Frontal cortex (tissue), 4 donors: ENCODE data around the gene CYP4F22. TPM values are rescaled to one million over a fixed set of nuclear protein-coding genes. Genes with fewer than 3 reads are reported as not detected.
A peak's percentile ranks its signal among the peaks of the same experiment; 100 is the strongest.
"Not testable (repeated sequence)": the region's sequence is repeated elsewhere in the genome, so short reads cannot be mapped to it uniquely, and the experiment has no call there.

Experiments used
- DNase-seq, 2 donors: peaks; one replicate each; pipeline ENCODE4 v3.0.0; 2012; ENCODE audit warnings: low spot score in 2 of 2
- FAIRE-seq: peaks from 2 replicates; lab custom pipeline; 2012; peaks lifted over from hg19 to GRCh38; lab: Jason Lieb, UNC
- total RNA-seq: library from RNA; depleted of rRNA; stranded (reverse); fragments of >200 nt; gene quantifications from one replicate; pipeline ENCODE4 v1.2.3, GENCODE V29; 2014
- donor health status: control.
- donor health status: control.
- donor health status: control.

CYP4F22 gene
- total RNA-seq, 1 donor from 2014 or later: not detected

DNA sequence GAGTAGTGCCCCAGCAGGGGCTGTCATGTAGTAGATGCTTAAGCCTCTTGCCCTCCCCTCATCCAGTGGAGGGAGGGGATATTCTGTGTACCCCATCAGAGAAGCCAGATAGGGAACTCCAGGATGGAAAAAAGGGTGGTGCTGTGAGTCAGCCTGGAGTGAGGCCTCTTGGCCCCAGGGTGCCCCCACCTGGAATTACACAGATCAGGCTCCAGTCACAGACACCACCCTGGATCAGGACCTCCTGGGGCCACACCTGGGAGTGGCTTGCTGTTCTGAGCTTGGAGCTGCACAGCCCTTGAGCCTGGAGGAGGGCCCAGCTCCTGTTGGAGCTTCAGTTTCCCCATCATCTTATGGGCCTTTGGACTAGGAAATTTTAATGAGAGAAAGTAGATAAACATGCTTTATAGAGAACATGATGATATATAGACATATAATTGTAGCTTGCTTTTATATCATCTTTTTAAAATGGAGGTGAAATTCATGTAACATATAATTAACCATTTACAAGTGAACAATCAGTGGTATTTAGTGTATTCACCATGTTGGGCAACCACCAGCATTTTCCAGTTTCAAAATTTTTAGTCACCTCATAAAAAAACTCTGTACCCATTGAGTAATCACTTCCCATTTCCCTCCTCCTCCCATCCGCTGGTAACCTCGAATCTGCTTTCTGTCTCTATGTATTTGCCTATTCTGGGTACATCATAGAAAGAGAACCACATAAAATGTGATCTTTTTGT, 24.6 kb downstream of the CYP4F22 start:
- DNase-seq (no peak), FAIRE-seq (no peak)

DNA sequence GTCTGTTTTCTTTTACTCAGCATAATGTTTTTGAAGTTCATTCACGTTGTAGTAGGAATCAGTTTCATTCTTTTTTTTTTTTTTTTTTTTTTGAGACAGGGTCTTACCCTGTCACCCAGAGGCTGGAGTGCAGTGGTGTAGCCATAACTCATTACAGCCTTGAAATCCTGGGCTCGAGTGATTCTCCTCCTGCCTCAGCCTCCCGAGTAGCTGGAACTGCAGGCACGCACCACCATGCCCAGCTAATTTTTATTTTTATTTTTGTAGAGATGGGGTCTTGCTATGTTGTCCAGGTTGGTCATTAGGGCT, 25.2 kb downstream of the CYP4F22 start:
- not testable (repeated sequence) for DNase-seq, FAIRE-seq

- no peak for FAIRE-seq
- no peak for DNase-seq
Observed at GRCh38 chr19:15534957-15535864, 26.9 kb downstream of the CYP4F22 start.

GRCh38 chr19:15536350-15536749, 28.0 kb downstream of the CYP4F22 start:
- DNase-seq (no peak), FAIRE-seq (no peak)

DNA sequence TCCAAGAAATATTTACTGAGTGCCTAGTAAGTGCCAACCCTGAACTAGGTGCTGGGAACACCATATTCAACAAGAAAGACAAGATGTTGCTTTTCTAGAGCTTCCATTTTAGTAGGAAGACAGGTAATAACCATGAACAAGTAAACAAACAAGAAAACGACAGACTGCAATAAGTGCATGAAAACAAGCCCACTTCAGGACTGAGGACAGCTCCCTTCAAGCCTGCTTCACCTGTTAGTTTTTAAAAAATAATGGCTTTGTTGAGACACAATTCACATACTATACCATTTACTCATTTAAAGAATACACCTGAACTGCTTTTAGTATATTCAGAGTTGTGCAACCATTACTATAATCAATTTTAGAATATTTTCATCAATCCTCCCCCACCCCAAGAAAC, 30.4 kb downstream of the CYP4F22 start:
- FAIRE-seq: no peak
- no peak for DNase-seq

- FAIRE-seq: no peak
- DNase-seq: no peak
Observed at GRCh38 chr19:15539638-15540037, 31.3 kb downstream of the CYP4F22 start.

GRCh38 chr19:15540435-15540834, 32.1 kb downstream of the CYP4F22 start:
- FAIRE-seq: no peak
- no peak for DNase-seq

- FAIRE-seq (no peak), DNase-seq (no peak)
Observed at GRCh38 chr19:15544283-15544682, 36.0 kb downstream of the CYP4F22 start.

GRCh38 chr19:15544970-15545369, 36.6 kb downstream of the CYP4F22 start:
- FAIRE-seq: no peak
- DNase-seq: no peak

DNA sequence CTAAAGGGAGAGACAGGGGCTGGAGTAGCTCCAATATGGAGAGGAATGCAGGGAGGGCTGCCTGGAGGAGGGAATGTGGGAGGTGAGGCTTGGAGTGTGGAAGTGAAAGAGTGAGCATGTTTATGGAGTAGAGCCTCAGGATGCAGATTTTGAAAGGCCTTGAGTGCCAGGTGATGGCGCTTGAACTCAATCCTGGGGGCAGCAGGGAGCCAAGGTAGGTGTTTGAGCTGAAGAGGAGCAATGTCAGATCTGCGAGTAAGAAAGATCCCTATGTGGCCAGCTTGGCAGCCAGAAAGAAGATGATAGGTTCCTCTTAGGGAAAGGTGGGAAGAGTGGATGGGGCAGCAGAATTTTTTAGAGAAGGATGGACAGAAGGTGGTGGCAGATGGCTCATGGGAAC, 40.3 kb downstream of the CYP4F22 start:
- FAIRE-seq (no peak), DNase-seq (no peak)

DNA sequence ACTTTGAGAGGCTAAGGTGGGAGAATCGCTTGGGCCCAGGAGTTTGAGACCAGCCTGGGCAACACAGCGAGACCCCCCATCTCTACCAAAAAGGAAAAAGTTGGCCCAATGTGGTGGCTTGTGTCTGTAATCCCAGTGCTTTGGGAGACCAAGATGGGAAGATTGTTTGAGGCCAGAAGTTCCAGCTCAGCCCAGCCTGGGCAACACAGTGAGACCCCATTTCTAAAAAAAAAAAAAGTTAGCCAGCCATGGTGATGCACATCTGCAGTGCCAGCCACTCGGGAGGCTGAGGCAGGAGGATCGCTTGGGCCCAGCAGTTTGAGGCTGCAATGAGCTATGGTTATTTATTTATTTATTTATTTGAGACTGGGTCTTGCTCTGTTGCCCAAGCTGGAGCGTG, 41.3 kb downstream of the CYP4F22 start:
- FAIRE-seq (no peak), DNase-seq (no peak)

- DNase-seq: no peak
Observed at GRCh38 chr19:15550273-15550672, 41.9 kb downstream of the CYP4F22 start.

DNA sequence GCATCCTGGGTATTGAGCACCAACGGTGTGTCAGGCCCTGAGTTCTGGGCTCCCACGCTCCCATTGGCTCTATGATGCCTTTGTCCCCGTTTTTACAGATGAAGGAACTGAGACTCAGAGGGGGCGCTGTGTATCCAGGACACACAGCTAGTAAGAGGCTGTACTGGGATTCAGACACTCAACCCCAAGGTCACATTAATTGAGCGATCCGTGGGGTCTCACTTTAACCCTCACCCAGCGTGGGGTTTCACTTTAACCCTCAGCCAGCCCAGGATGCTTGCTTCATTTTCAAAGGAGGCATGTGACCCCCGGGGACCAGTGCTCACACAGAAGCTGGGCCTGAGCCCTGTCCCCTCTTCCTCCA, 42.6 kb downstream of the CYP4F22 start:
- FAIRE-seq (no peak), DNase-seq (no peak)

More at GRCh38 chr19:15550273-15550672, 41.9 kb downstream of the CYP4F22 start:
- FAIRE-seq: no peak

GRCh38 chr19:15551293-15552004, 43.1 kb downstream of the CYP4F22 start:
- FAIRE-seq (no peak), DNase-seq (peak in 1 of 2 donors; percentile 42)

GRCh38 chr19:15555021-15555420, 46.7 kb downstream of the CYP4F22 start:
- DNase-seq: no peak
- FAIRE-seq: no peak

DNA sequence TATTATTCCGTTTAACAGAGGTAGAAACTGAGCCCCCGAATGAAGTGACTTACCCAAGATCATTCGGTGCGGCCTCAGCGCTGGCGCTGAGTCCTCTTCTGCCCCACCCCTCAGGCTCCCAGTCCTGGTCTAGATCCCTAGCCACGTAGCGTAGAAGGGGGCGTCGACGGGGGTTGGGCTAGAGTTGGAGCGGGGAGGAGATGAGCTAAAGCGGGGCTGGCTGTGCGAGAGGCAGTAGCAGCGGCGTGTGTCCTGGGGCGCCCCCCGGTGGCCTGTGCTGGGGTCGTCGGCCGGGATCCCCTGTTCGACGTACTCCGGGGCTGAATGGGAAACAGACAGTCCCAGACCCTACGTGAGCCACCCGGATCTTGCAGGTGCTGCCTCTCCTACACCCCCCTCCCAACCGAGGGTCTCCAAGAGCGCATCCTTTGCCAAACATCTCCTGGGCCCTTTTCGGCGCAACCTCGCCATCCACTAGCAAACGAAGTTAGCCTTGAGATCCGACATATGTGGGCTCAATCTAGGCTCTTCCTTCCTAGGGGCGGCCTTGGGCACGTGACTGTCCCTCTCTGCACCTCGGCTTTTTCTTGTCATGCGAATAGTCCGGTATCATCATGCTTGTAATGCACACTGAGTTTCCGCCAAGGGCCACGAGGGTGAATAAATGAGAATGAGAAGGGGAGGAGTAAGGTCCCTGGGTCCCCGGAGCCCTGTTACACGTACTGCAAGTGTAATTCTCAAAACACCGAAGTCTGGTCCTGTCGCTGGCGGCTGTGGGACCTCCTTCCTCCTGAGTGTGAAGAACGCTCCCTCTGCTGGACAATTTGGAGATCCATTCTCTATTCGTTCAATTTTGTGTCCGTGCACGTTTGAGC, 47.7 kb downstream of the CYP4F22 start:
- FAIRE-seq: no peak

DNA sequence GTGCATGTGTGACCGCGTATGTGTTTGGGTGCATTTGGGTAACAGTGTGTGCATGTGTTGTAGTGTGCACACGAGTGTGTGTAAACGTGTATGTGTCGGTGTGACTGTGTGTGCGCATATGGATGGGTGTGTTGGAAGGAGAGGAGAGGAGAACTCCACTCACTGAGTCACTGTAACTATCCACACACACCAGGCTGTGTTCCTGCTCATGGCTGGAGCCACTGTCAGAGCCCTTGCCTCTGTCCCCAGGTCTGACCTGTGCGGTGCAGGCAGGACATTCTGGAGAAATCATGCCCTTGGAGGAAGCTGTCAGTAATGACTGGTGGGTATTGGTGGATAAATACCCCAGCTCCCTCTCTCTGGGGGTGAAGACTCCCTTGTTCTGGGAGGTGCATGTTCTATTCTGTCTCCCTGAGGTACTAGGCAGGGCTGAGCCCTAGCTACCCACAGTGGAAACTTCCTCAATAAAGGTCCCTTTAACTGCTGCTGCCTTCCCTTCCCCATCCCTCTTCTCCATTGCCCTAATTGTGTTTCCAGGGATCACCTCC, 48.4 kb downstream of the CYP4F22 start:
- FAIRE-seq (no peak), DNase-seq (no peak)

More for the DNA sequence above, 47.7 kb downstream of the CYP4F22 start:
- peak; percentile 77 to 87 for DNase-seq

- FAIRE-seq (no peak), DNase-seq (no peak)
Observed at GRCh38 chr19:15557223-15557622, 48.9 kb downstream of the CYP4F22 start.

DNA sequence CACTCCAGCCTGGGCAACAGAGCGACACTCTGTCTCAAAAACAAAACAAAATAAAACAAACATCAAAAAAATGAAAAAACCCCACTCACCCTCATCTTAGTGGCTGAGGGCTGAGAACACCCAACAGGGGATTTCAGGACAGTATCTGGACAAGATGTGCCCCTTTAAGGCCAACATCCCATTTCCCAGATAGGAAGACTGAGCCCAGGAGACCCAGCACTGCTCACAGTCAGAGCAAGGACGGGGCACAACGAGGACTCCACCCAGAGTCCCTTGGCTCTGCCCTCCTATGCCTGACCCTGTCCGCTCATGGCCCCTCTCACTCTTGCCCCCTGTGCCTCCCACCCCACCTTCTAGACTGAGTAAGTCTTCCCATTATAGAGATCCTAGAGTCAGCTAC, 53.8 kb downstream of the CYP4F22 start:
- DNase-seq: no peak
- no peak for FAIRE-seq
